Caco-2 (cell line): ENCODE measurements around the gene ZNF532. TPM values are rescaled to one million over a fixed set of nuclear protein-coding genes. Genes with fewer than 3 reads are reported as not detected.
"Not testable (repeated sequence)": the region's sequence is repeated elsewhere in the genome, so short reads cannot be mapped to it uniquely, and the experiment has no call there.

Experiments
- BruUV-seq: library from RNA; stranded (reverse); fragments of 400-500 nt; replicated peaks from 2 replicates; lab custom pipeline; 2021; lab: Mats Ljungman, UMichigan
- CTCF ChIA-PET: fragments of 300-600 bp; sonication (Branson Sonifier 250); formaldehyde crosslinking; loops from one replicate; lab custom pipeline; 2022; ENCODE audit warnings: antibody characterized with exemption; lab: Charles Lee
- POLR2A ChIA-PET: fragments of 300-600 bp; sonication (Branson Sonifier 250); formaldehyde crosslinking; loops from one replicate; lab custom pipeline; 2022; ENCODE audit warnings: antibody characterized with exemption; lab: Charles Lee
- DNase-seq, 2 experiments: peaks; one replicate each; pipeline versions ENCODE4 v3.0.0 to v3.0.0-alpha.2; 2020 to 2022
- H3K27me3 ChIP-seq: replicated peaks from 2 replicates; pipeline ENCODE4 v1.6.0; 2011; ENCODE audit warnings: low read length; ENCODE audit not compliant: control insufficient read depth, insufficient read depth
- H3K36me3 ChIP-seq: 2 replicates; pipeline ENCODE4 v1.5.1; 2011; ENCODE audit warnings: low read length; ENCODE audit not compliant: control insufficient read depth, insufficient read depth
- H3K4me1 ChIP-seq: fragments of 250-450 bp; sonication (Bioruptor Pico); 2 replicates; pipeline ENCODE4 v1.5.1; 2020; ENCODE audit warnings: mild to moderate bottlenecking
- H3K4me3 ChIP-seq: 2 replicates; pipeline ENCODE4 v1.5.1; 2011; ENCODE audit warnings: low read depth, mild to moderate bottlenecking, control low read depth, low read length
- H3K9me3 ChIP-seq: fragments of 250-450 bp; sonication (Bioruptor Pico); 2 replicates; pipeline ENCODE4 v1.5.1; 2020; ENCODE audit warnings: mild to moderate bottlenecking, moderate library complexity
- H3K27ac Mint-ChIP-seq: one replicate; pipeline ENCODE4 v1.8.0; 2022; ENCODE audit warnings: mixed read lengths; ENCODE audit not compliant: unreplicated experiment
- H3K27me3 Mint-ChIP-seq: one replicate; pipeline ENCODE4 v1.8.0; 2022; ENCODE audit warnings: mixed read lengths; ENCODE audit not compliant: insufficient read depth, unreplicated experiment
- H3K36me3 Mint-ChIP-seq: one replicate; pipeline ENCODE4 v1.8.0; 2022; ENCODE audit warnings: mild to moderate bottlenecking, mixed read lengths; ENCODE audit not compliant: insufficient read depth, unreplicated experiment
- H3K4me1 Mint-ChIP-seq: one replicate; pipeline ENCODE4 v1.8.0; 2022; ENCODE audit warnings: low read depth, mixed read lengths; ENCODE audit not compliant: unreplicated experiment
- H3K4me3 Mint-ChIP-seq: one replicate; pipeline ENCODE4 v1.8.0; 2022; ENCODE audit warnings: mild to moderate bottlenecking, moderate library complexity, mixed read lengths; ENCODE audit not compliant: unreplicated experiment
- H3K9me3 Mint-ChIP-seq: one replicate; pipeline ENCODE4 v1.8.0; 2022; ENCODE audit warnings: mixed read lengths; ENCODE audit not compliant: unreplicated experiment
- intact Hi-C: fragments of 100-400 bp; cut with micrococcal nuclease; formaldehyde crosslinking; loops from one replicate; pipeline ENCODE4 v1.10.0; 2022; ENCODE audit not compliant: unreplicated experiment
- total RNA-seq: library from RNA; stranded (reverse); gene quantifications from 2 replicates; pipeline ENCODE4 v1.2.3, GENCODE V29; 2022
- TF ChIP-seq, protein P1 (sequence below), 2 experiments: fragments of 200-600 bp in 1 of 2; IDR thresholded peaks; 1 replicate in 1 of 2; 2 replicates in 1 of 2; pipeline versions ENCODE4 v1.5.1 to v1.8.0; 2011 to 2022; ENCODE audit warnings: antibody characterized with exemption in 1 of 2, control low read depth in 1 of 2, inconsistent platforms in 1 of 2, low read depth in 1 of 2, low read length in 1 of 2, mild to moderate bottlenecking in 1 of 2, moderate library complexity in 1 of 2; ENCODE audit not compliant: insufficient read depth in 1 of 2, severe bottlenecking in 1 of 2, unreplicated experiment in 1 of 2

ZNF532 gene
- total RNA-seq, 1 experiment from 2014 or later: 32.7 TPM

- Mint-ChIP-seq H3K36me3 (peaks cover 5% of the 10 kb centered on the region), H3K4me3 (no peak overlapping the region), H3K27me3 (no peaks in the 10 kb centered on the region), H3K4me1 (no peaks in the 10 kb centered on the region), H3K27ac (no peak overlapping the region), H3K9me3 (no peaks in the 10 kb centered on the region)
- no peaks in the 10 kb centered on the region for H3K36me3 ChIP-seq
- intact Hi-C loops: no loop called here
- no peaks in the 10 kb centered on the region for H3K9me3 ChIP-seq
- POLR2A ChIA-PET: no interaction called here
- BruUV-seq: no TSS peak
- CTCF ChIA-PET: no interaction called here
- TF ChIP-seq, protein P1, sequence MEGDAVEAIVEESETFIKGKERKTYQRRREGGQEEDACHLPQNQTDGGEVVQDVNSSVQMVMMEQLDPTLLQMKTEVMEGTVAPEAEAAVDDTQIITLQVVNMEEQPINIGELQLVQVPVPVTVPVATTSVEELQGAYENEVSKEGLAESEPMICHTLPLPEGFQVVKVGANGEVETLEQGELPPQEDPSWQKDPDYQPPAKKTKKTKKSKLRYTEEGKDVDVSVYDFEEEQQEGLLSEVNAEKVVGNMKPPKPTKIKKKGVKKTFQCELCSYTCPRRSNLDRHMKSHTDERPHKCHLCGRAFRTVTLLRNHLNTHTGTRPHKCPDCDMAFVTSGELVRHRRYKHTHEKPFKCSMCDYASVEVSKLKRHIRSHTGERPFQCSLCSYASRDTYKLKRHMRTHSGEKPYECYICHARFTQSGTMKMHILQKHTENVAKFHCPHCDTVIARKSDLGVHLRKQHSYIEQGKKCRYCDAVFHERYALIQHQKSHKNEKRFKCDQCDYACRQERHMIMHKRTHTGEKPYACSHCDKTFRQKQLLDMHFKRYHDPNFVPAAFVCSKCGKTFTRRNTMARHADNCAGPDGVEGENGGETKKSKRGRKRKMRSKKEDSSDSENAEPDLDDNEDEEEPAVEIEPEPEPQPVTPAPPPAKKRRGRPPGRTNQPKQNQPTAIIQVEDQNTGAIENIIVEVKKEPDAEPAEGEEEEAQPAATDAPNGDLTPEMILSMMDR (IDR thresholded peaks at IDR 0.05; ENCODE audit: insufficient read depth in 1 of 2, low read depth in 1 of 2, low read length in 1 of 2, severe bottlenecking in 1 of 2, unreplicated experiment in 1 of 2): no peak
- H3K4me1 ChIP-seq: no peaks in the 10 kb centered on the region
- H3K4me3 ChIP-seq: no peak overlapping the region
- DNase-seq: no peak
- no peaks in the 10 kb centered on the region for H3K27me3 ChIP-seq
Measured at GRCh38 chr18:58915995-58916394, 51.3 kb downstream of the ZNF532 start.

DNA sequence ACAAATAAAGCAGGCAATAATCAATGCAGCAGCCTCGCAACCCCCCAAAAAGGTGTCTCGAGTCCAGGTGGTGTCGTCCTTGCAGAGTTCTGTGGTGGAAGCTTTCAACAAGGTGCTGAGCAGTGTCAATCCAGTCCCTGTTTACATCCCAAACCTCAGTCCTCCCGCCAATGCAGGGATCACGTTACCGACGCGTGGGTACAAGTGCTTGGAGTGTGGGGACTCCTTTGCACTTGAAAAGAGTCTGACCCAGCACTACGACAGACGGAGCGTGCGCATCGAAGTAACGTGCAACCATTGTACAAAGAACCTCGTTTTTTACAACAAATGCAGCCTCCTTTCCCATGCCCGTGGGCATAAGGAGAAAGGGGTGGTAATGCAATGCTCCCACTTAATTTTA lies 55.3 kb downstream of the ZNF532 start:
- H3K9me3 ChIP-seq, H3K27ac Mint-ChIP-seq, H3K27me3 Mint-ChIP-seq, POLR2A ChIA-PET, H3K4me1 Mint-ChIP-seq, H3K36me3 Mint-ChIP-seq, BruUV-seq, intact Hi-C loops, DNase-seq, H3K27me3 ChIP-seq, H3K4me3 ChIP-seq, H3K4me1 ChIP-seq, CTCF ChIA-PET, H3K36me3 ChIP-seq, H3K9me3 Mint-ChIP-seq, H3K4me3 Mint-ChIP-seq: not testable (repeated sequence)

GRCh38 chr18:58922995-58923394 lies 58.3 kb downstream of the ZNF532 start:
- no peaks in the 10 kb centered on the region for H3K4me1 Mint-ChIP-seq
- BruUV-seq: no TSS peak
- Histone ChIP-seq H3K9me3 (no peaks in the 10 kb centered on the region), H3K27me3 (no peaks in the 10 kb centered on the region), H3K36me3 (no peaks in the 10 kb centered on the region), H3K4me1 (no peaks in the 10 kb centered on the region), H3K4me3 (no peak overlapping the region)
- DNase-seq: no peak
- H3K27me3 Mint-ChIP-seq: no peaks in the 10 kb centered on the region
- H3K27ac Mint-ChIP-seq: no peak overlapping the region
- TF ChIP-seq, protein P1 (IDR thresholded peaks at IDR 0.05; ENCODE audit: insufficient read depth in 1 of 2, low read depth in 1 of 2, low read length in 1 of 2, severe bottlenecking in 1 of 2, unreplicated experiment in 1 of 2): no peak
- H3K36me3 Mint-ChIP-seq: no peaks in the 10 kb centered on the region
- CTCF ChIA-PET: interaction anchor here (0.6 kb wide), 1 partner anchor 35 kb away, joined by 3 read pairs; no protein-coding TSS in a partner anchor
- intact Hi-C loops: no loop called here
- POLR2A ChIA-PET: no interaction called here
- H3K4me3 Mint-ChIP-seq: no peak overlapping the region
- no peaks in the 10 kb centered on the region for H3K9me3 Mint-ChIP-seq

DNA sequence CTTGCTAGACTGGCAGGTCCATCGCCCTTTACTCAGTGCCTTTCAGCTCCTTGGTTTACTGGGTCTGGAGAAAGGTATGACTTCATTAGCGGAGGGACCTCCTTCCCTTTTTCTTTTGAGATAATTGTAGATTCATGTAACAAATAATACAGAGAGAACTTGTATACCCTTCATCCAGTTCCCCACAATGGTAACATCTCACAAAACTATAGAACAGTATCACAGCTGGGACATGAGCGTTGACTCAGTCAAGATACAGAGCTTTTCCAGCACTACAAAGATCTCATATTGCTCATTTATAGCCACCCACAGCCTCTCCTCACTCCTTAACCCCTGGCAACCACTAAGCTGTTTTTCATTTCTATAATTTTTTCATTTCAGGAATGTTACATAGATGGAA lies 59.8 kb downstream of the ZNF532 start:
- Histone ChIP-seq H3K4me3 (no peak overlapping the region), H3K27me3 (no peaks in the 10 kb centered on the region), H3K9me3 (no peaks in the 10 kb centered on the region), H3K4me1 (no peaks in the 10 kb centered on the region), H3K36me3 (no peaks in the 10 kb centered on the region)
- no peaks in the 10 kb centered on the region for H3K9me3 Mint-ChIP-seq
- ChIA-PET CTCF (no interaction called here), POLR2A (no interaction called here)
- no peak overlapping the region for H3K27ac Mint-ChIP-seq
- intact Hi-C loops: no loop called here
- DNase-seq: no peak
- TF ChIP-seq, protein P1 (IDR thresholded peaks at IDR 0.05; ENCODE audit: insufficient read depth in 1 of 2, low read depth in 1 of 2, low read length in 1 of 2, severe bottlenecking in 1 of 2, unreplicated experiment in 1 of 2): no peak
- no peaks in the 10 kb centered on the region for H3K4me1 Mint-ChIP-seq
- H3K27me3 Mint-ChIP-seq: no peaks in the 10 kb centered on the region
- H3K4me3 Mint-ChIP-seq: no peak overlapping the region
- BruUV-seq: no TSS peak
- H3K36me3 Mint-ChIP-seq: no peaks in the 10 kb centered on the region
